H9 (cell line): ENCODE measurements around the gene KATNB1. TPM values are rescaled to one million over a fixed set of nuclear protein-coding genes. Genes with fewer than 3 reads are reported as not detected.

ENCODE experiments used
- DNase-seq: peaks from one replicate; pipeline ENCODE4 v3.0.0-alpha.2; 2017
- H2AFZ ChIP-seq: one replicate; pipeline ENCODE4 v1.6.1; 2013; ENCODE audit warnings: mild to moderate bottlenecking, low read length, control low read depth, moderate library complexity
- H2AK5ac ChIP-seq: 2 replicates; pipeline ENCODE4 v1.6.1; 2013; ENCODE audit warnings: low read length, control low read depth, mixed read lengths; ENCODE audit not compliant: insufficient read length
- H2BK120ac ChIP-seq: one replicate; pipeline ENCODE4 v1.6.1; 2013; ENCODE audit warnings: low read depth, mild to moderate bottlenecking, low read length, control low read depth, inconsistent platforms; ENCODE audit not compliant: poor library complexity, severe bottlenecking
- H2BK12ac ChIP-seq: 2 replicates; pipeline ENCODE4 v1.6.1; 2013; ENCODE audit warnings: low read length, control low read depth, mixed read lengths, low read depth; ENCODE audit not compliant: insufficient read length
- H2BK15ac ChIP-seq: 2 replicates; pipeline ENCODE4 v1.6.1; 2013; ENCODE audit warnings: low read depth, low read length, control low read depth
- H2BK20ac ChIP-seq: one replicate; pipeline ENCODE4 v1.6.1; 2013; ENCODE audit warnings: low read depth, mild to moderate bottlenecking, low read length, control low read depth, inconsistent platforms; ENCODE audit not compliant: poor library complexity, severe bottlenecking
- H2BK5ac ChIP-seq: 2 replicates; pipeline ENCODE4 v1.6.1; 2013; ENCODE audit warnings: low read length, control low read depth, mixed read lengths; ENCODE audit not compliant: insufficient read length
- H3K14ac ChIP-seq: 2 replicates; pipeline ENCODE4 v1.6.1; 2013; ENCODE audit warnings: low read length, control low read depth; ENCODE audit not compliant: insufficient read depth
- H3K18ac ChIP-seq: 2 replicates; pipeline ENCODE4 v1.6.1; 2013; ENCODE audit warnings: low read depth, mild to moderate bottlenecking, mixed read lengths, low read length, control low read depth; ENCODE audit not compliant: insufficient read length
- H3K23ac ChIP-seq: 2 replicates; pipeline ENCODE4 v1.6.1; 2013; ENCODE audit warnings: low read length, control low read depth, mixed read lengths, low read depth; ENCODE audit not compliant: insufficient read length
- H3K23me2 ChIP-seq: 2 replicates; pipeline ENCODE4 v1.6.1; 2013; ENCODE audit warnings: low read depth, mild to moderate bottlenecking, mixed read lengths, low read length, control low read depth; ENCODE audit not compliant: insufficient read length, poor library complexity, severe bottlenecking
- H3K27ac ChIP-seq: 2 replicates; pipeline ENCODE4 v1.5.1; 2013; ENCODE audit warnings: low read length, control low read depth, mixed read lengths, low read depth; ENCODE audit not compliant: insufficient read length
- H3K27me3 ChIP-seq: 2 replicates; pipeline ENCODE4 v1.6.1; 2013; ENCODE audit warnings: low read length, control low read depth, inconsistent platforms; ENCODE audit not compliant: insufficient read depth
- H3K4ac ChIP-seq: 2 replicates; pipeline ENCODE4 v1.6.1; 2013; ENCODE audit warnings: low read depth, mild to moderate bottlenecking, control low read depth, inconsistent platforms, low read length, moderate library complexity
- H3K4me1 ChIP-seq: 2 replicates; pipeline ENCODE4 v1.6.1; 2013; ENCODE audit warnings: low read length, control low read depth, inconsistent platforms; ENCODE audit not compliant: insufficient read depth
- H3K4me2 ChIP-seq: 2 replicates; pipeline ENCODE4 v1.6.1; 2013; ENCODE audit warnings: low read length, control low read depth, mixed read lengths; ENCODE audit not compliant: insufficient read length, insufficient read depth
- H3K56ac ChIP-seq: 2 replicates; pipeline ENCODE4 v1.6.1; 2013; ENCODE audit warnings: low read depth, mild to moderate bottlenecking, mixed read lengths, low read length, control low read depth; ENCODE audit not compliant: insufficient read length
- H3K79me1 ChIP-seq: 2 replicates; pipeline ENCODE4 v1.6.1; 2013; ENCODE audit warnings: low read depth, mild to moderate bottlenecking, moderate library complexity, low read length, control low read depth, inconsistent platforms; ENCODE audit not compliant: insufficient read depth, poor library complexity, severe bottlenecking
- H3K79me2 ChIP-seq: 2 replicates; pipeline ENCODE4 v1.6.1; 2013; ENCODE audit warnings: low read length, control low read depth, inconsistent platforms; ENCODE audit not compliant: insufficient read depth
- H3K9ac ChIP-seq: 2 replicates; pipeline ENCODE4 v1.6.1; 2013; ENCODE audit warnings: low read length, control low read depth, mixed read lengths; ENCODE audit not compliant: insufficient read length; ENCODE audit errors: extremely low read depth
- H3K9me3 ChIP-seq: one replicate; pipeline ENCODE4 v1.6.1; 2013; ENCODE audit warnings: low read depth, low read length, inconsistent platforms; ENCODE audit not compliant: control insufficient read depth
- H3T11ph ChIP-seq: one replicate; pipeline ENCODE4 v1.6.1; 2013; ENCODE audit warnings: mild to moderate bottlenecking, low read length, control low read depth, inconsistent platforms
- H4K20me1 ChIP-seq: one replicate; pipeline ENCODE4 v1.6.1; 2013; ENCODE audit not compliant: control insufficient read depth, insufficient read length, insufficient read depth
- H4K5ac ChIP-seq: 2 replicates; pipeline ENCODE4 v1.6.1; 2013; ENCODE audit warnings: low read depth, mild to moderate bottlenecking, mixed read lengths, low read length, control low read depth; ENCODE audit not compliant: insufficient read length
- H4K8ac ChIP-seq: replicated peaks from 2 replicates; pipeline ENCODE4 v1.6.1; 2013; ENCODE audit warnings: low read length, control low read depth, mixed read lengths, low read depth; ENCODE audit not compliant: insufficient read length
- H4K91ac ChIP-seq: 2 replicates; pipeline ENCODE4 v1.6.1; 2013; ENCODE audit warnings: low read depth, mild to moderate bottlenecking, moderate library complexity, mixed read lengths, low read length, control low read depth; ENCODE audit not compliant: insufficient read length
- H3K27ac Mint-ChIP-seq, 3 experiments: 2 replicates in 2 of 3; 3 replicates in 1 of 3; pipeline ENCODE4 v1.8.0; 2020 to 2021; ENCODE audit warnings: mixed read lengths in 3 of 3, mild to moderate bottlenecking in 1 of 3, moderate library complexity in 1 of 3
- H3K27me3 Mint-ChIP-seq: 2 replicates; pipeline ENCODE4 v1.8.0; 2021; ENCODE audit warnings: low read depth, mild to moderate bottlenecking, moderate library complexity, mixed read lengths
- H3K36me3 Mint-ChIP-seq, 3 experiments: 2 replicates in 2 of 3; 3 replicates in 1 of 3; pipeline ENCODE4 v1.8.0; 2020 to 2021; ENCODE audit warnings: low read depth in 3 of 3, mixed read lengths in 3 of 3; ENCODE audit not compliant: insufficient read depth in 1 of 3
- H3K4me1 Mint-ChIP-seq, 2 experiments: 2 replicates each; pipeline ENCODE4 v1.8.0; 2020; ENCODE audit warnings: mixed read lengths in 2 of 2
- H3K4me3 Mint-ChIP-seq, 2 experiments: 2 replicates in 1 of 2; 3 replicates in 1 of 2; pipeline ENCODE4 v1.8.0; 2020 to 2021; ENCODE audit warnings: mild to moderate bottlenecking in 2 of 2, mixed read lengths in 2 of 2, moderate library complexity in 1 of 2
- H3K9me3 Mint-ChIP-seq, 2 experiments: 2 replicates in 1 of 2; 3 replicates in 1 of 2; pipeline ENCODE4 v1.8.0; 2020; ENCODE audit warnings: mild to moderate bottlenecking in 2 of 2, mixed read lengths in 2 of 2, moderate library complexity in 1 of 2
- CTCF ChIP-seq: fragments of 200-600 bp; sonication (generic); conservative IDR thresholded peaks from 3 replicates; pipeline ENCODE4 v1.8.0; 2021; ENCODE audit warnings: antibody characterized with exemption, mild to moderate bottlenecking
- WGBS: extraction: QIAGEN DNeasy Blood & Tissue Kit; methylation state at CpG from one replicate; pipeline ENCODE4 v1.1.7; 2013; ENCODE audit warnings: missing lambda C conversion rate, low lambda C conversion rate, mixed read lengths; ENCODE audit not compliant: insufficient read length; ENCODE audit errors: extremely low coverage; 5-methylcytosine and 5-hydroxymethylcytosine counted together
- total RNA-seq: library from RNA; stranded (reverse); gene quantifications from 2 replicates; pipeline ENCODE4 v1.2.1, GENCODE V29; 2021

The KATNB1 gene
- total RNA-seq, 1 experiment from 2014 or later: 29.9 TPM

GRCh38 chr16:57784334-57784733 lies 48.8 kb downstream of the KATNB1 start:
- no peak overlapping the region for H3K27ac ChIP-seq
- no peak overlapping the region; a peak in 1 of 7 replicates for H3K27ac Mint-ChIP-seq
- H4K20me1 ChIP-seq: no peaks in the 10 kb centered on the region

More at GRCh38 chr16:57784334-57784733, 48.8 kb downstream of the KATNB1 start:
- Histone ChIP-seq H3K9me3 (no peaks in the 10 kb centered on the region), H3K23ac (no peak overlapping the region), H3K9ac (no peak overlapping the region), H2BK15ac (no peak overlapping the region), H2BK5ac (no peak overlapping the region), H3T11ph (no peak overlapping the region), H3K56ac (no peak overlapping the region), H2BK20ac (no peak overlapping the region), H4K8ac (no peak overlapping the region), H2BK12ac (no peak overlapping the region), H2BK120ac (no peak overlapping the region), H3K18ac (no peak overlapping the region), H4K5ac (no peak overlapping the region), H4K91ac (no peak overlapping the region), H3K14ac (no peak overlapping the region), H3K4me2 (no peak overlapping the region), H3K23me2 (no peaks in the 10 kb centered on the region), H2AK5ac (no peak overlapping the region), H2AFZ (no peak overlapping the region), H3K79me1 (no peaks in the 10 kb centered on the region), H3K79me2 (no peaks in the 10 kb centered on the region), H3K27me3 (no peaks in the 10 kb centered on the region), H3K4ac (no peak overlapping the region), H3K4me1 (no peaks in the 10 kb centered on the region)
- DNase-seq: no peak
- TF ChIP-seq CTCF: no peak
- no CpG with 5 or more reads among the region's 7 CpGs for WGBS
- Mint-ChIP-seq H3K9me3 (no peaks in the 10 kb centered on the region), H3K4me3 (no peak overlapping the region), H3K4me1 (peaks cover 7 to 17% of the 10 kb centered on the region in 2 experiments), H3K27me3 (no peaks in the 10 kb centered on the region; the same call in 1 of the 2 replicates), H3K36me3 (no peaks in the 10 kb centered on the region; a peak in 1 of 7 replicates)
